GM19467 (cell line): Measurements from ENCODE around the gene ST3GAL6.
"Not testable (repeated sequence)": the region's sequence is repeated elsewhere in the genome, so short reads cannot be mapped to it uniquely, and the experiment has no call there.

Experiments used
- ATAC-seq: cut with Tn5 transposase; IDR thresholded peaks from one replicate; pipeline ENCODE4 v1.9.1; 2021; ENCODE audit warnings: mild to moderate bottlenecking, moderate library complexity; ENCODE audit not compliant: unreplicated experiment

The ST3GAL6 gene

GRCh38 chr3:98799479-98799878 is 36.3 kb downstream of the ST3GAL6 start:
- ATAC-seq: no peak

GRCh38 chr3:98800401-98800800 is 37.3 kb downstream of the ST3GAL6 start:
- ATAC-seq: no peak

GRCh38 chr3:98801043-98801747 is 38.1 kb downstream of the ST3GAL6 start:
- no peak for ATAC-seq

GRCh38 chr3:98805571-98805970 is 42.4 kb downstream of the ST3GAL6 start:
- no peak for ATAC-seq

- ATAC-seq: no peak
Measured at GRCh38 chr3:98806521-98806920, 43.4 kb downstream of the ST3GAL6 start.

- no peak for ATAC-seq
Measured at GRCh38 chr3:98807011-98807410, 43.9 kb downstream of the ST3GAL6 start.

GRCh38 chr3:98807561-98807960 is 44.4 kb downstream of the ST3GAL6 start:
- ATAC-seq: no peak

GRCh38 chr3:98808071-98808470 is 44.9 kb downstream of the ST3GAL6 start:
- no peak for ATAC-seq

GRCh38 chr3:98809557-98809956 is 46.4 kb downstream of the ST3GAL6 start:
- ATAC-seq: no peak

GRCh38 chr3:98811048-98811447 is 47.9 kb downstream of the ST3GAL6 start:
- ATAC-seq: no peak

GRCh38 chr3:98812851-98813374 is 49.8 kb downstream of the ST3GAL6 start:
- peak; percentile 65 for ATAC-seq

- ATAC-seq: no peak
Measured at GRCh38 chr3:98814817-98815420, 51.8 kb downstream of the ST3GAL6 start.

GRCh38 chr3:98817547-98818041 is 54.5 kb downstream of the ST3GAL6 start:
- ATAC-seq: peak; percentile 77

GRCh38 chr3:98821063-98821462 is 57.9 kb downstream of the ST3GAL6 start:
- no peak for ATAC-seq

- ATAC-seq: no peak
Measured at GRCh38 chr3:98823791-98824190, 60.7 kb downstream of the ST3GAL6 start.

GRCh38 chr3:98824256-98824655 is 61.1 kb downstream of the ST3GAL6 start:
- no peak for ATAC-seq

- no peak for ATAC-seq
Measured at GRCh38 chr3:98826126-98826525, 63.0 kb downstream of the ST3GAL6 start.

GRCh38 chr3:98827221-98827920 is 64.2 kb downstream of the ST3GAL6 start:
- ATAC-seq: no peak

GRCh38 chr3:98829246-98829832 is 66.2 kb downstream of the ST3GAL6 start:
- ATAC-seq: no peak

GRCh38 chr3:98831060-98831459 is 67.9 kb downstream of the ST3GAL6 start:
- ATAC-seq: not testable (repeated sequence)

GRCh38 chr3:98839846-98840245 is 76.7 kb downstream of the ST3GAL6 start:
- ATAC-seq: no peak
